SIG-M5 treated with dmso at 0.1 percent for 504 hours (cell line): ENCODE results near the gene RERE.
"Not testable (repeated sequence)": the region's sequence is repeated elsewhere in the genome, so short reads cannot be mapped to it uniquely, and the experiment has no call there.

ENCODE experiments used
- DNase-seq: peaks from one replicate; lab custom pipeline; 2025; ENCODE audit not compliant: unreplicated experiment; lab: John Stamatoyannopoulos, UW

Gene RERE

DNA sequence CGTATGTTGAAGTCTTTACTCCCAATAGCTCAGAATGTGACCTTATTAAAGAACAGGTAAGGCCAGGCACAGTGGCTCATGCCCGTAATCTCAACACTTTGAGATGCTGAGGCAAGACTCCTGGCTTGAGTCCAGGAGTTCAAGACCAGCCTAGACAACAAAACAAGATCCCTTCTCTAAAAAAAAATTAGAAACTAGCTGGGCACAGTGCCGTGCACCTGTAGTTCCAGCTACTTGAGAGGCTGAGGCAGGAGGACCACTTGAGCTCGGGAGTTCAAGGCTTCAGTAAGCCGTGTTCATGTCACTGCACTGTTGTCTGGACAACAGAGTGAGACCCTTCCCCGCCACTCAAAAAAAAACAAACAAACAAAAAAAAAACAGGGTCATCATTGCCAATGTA lies 171.3 kb downstream of the RERE start:
- no peak for DNase-seq

DNA sequence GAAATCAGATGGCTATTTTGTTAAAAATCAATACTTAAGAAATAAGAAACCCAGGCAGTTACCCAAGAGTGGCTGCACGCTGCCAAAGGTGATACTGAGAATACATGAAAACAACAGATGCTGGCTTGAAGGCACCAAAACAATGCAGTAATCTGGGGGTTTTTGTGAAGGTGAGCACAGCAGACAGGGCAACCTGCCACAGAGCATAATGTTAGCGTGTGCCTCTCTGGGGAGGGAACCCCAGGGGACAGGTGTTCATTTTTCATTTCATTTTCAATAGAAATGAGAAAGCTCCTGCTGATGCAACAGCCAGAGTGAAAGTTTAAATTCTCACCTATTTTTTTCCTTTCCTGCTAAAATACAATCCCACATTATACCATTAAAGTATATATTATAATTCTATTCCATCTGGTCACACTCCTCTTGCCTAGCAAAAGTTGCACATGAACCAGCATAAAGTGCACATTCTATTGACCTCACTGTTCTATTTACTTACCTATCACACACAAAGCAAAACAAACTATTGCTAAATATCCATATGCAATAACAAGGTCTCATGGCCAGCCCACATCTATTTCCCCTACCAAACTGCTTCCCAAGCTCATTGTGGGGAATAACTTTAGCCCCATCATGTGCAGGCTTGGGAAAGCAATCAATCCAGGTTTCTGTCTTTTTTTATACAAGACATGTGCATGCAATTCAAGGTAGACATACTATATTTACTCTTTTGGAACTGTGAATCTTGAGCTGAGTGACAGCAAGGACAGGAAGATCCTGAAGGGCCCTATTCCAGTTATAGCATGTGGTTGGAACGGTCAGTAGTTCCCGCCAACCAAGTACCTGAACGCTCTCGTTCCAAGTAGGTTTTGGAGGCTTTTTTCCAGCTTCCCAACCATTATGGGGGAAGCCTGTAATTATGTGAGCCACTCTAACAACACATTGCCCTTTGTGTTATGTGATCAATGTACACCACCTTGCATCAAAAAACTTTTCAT lies 173.6 kb downstream of the RERE start:
- no peak for DNase-seq

DNA sequence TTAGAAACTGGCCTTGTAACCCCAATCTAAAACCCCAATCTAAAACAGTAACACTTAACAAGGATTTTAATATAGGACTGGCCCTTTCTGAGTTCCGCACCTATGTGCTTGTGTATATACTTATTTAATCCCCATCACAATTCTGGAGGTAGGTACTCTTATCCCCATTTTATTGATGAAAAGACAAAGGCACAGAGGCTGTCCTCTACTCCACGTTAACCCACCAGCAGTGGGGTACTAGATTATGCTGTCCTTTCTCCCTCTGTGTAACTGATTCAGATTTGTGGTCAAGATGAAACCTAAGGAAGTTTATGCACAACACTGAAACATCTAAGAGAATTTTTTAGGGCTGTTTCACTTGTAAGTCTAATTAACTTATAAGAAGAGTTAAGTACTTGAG lies 175.3 kb downstream of the RERE start:
- no peak for DNase-seq

DNA sequence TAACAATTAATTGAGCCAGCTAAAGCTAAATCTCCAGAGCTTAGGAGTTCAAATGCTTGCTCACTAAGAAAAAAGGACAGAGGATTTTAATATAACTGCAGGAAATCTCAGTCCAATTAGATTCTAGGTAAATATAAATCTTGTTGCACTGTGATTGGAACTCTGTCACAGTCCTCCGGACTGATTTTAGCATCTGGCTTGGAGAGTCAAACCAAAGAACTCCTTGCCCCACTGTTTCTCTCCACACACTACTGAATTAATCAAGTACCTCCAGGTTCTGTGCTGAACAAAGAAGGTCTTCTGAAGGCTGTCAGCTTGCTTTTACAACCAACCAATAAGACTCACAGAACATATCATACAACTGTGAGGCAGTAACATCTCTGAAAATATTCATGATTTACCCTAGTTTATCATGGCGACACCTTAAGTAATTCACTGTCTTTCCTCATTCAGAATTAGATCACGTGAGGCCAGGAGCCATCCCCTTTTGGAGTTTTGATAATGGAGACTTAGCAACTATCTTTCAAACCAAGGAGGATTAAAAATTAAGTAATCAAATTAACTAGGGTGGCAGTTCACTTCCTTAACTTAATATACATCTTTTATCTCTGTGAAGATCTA lies 176.0 kb downstream of the RERE start:
- no peak for DNase-seq

DNA sequence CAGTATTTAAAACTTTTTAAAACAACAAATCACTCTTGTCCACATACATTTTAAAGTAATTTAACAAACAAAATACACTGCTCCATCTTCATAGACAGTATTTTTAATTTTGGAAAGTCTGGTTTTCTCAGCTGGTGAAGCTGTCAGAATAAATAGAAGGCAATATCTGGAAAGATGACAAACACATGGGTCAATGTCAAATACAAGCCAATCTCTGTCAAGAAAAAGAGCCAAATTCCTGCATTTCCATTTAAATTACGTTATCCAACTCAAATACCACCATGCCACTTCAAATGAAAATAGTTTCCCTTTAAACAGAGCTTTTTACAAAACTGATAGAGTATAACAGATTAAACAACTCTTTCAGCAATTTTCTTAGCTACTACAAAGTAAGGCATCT lies 176.5 kb downstream of the RERE start:
- DNase-seq: no peak

DNA sequence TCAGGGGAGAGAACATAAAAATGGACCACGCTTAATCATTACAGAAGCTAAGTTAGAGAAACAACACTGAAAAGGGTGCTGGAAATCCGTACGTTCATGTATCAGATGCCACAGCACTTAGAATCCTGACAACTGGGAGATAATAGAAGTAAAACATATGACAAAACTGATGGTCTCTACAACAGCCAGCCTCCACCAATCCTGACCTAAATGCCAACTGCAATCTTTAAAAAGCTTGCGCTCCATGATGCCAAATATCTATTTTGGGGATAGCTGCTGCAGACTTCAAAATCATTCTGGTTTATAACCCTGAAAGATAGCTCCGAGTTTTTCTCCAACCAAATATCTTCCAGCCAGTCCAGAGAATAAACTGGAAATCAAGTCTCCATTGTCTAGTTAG lies 178.3 kb downstream of the RERE start:
- DNase-seq: no peak

DNA sequence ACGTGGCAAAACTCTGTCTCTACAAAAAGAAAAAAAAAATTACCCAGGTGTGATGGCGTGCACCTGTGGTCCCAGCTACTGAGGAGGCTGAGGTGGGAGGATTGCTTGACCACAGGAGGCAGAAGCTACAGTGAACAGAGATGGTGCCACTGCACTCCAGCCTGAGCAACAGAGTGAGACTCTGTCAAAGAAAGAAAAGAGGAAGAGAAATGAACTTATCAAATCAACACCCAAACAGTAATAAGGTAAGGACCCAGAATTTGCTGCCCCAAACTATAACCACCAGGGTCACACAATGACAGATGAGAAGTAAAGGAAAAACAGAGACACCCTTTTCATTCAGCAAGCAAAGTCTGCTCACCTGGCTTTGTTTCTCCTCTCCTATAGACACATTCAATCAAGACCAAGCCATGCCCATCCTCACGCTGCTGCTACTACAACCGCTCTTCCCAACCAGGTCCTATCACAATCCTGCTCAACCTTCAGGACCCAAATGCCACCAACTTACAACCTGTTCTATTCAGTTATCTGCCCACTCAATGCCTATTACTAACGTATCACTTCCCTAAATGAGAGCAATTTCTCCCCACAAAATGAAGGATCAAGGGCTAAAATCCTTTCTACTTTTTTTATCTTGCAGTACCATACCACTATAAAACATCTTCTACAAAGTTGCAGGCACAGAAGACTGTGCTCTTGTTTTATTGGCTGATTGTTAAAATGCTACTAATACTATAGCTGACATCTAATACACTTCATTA lies 183.5 kb downstream of the RERE start:
- no peak for DNase-seq

DNA sequence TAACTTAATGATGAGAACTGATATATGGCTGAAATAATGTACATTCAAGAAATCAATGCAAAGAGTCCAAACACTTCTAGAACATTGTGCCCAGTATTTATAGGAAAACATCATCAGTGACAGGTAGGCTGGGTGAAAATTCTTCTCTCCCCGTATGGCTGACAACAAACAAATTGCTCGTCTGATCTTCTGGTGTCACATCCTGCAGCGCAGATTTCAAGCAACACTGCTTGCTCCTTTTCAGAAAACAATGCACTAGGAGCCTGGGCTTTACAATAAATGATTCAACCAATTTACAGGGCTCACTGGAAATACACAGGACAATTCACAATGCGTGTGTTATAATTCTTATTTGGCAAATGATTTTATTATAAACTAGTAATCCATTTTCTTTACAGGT lies 185.3 kb downstream of the RERE start:
- DNase-seq: no peak

DNA sequence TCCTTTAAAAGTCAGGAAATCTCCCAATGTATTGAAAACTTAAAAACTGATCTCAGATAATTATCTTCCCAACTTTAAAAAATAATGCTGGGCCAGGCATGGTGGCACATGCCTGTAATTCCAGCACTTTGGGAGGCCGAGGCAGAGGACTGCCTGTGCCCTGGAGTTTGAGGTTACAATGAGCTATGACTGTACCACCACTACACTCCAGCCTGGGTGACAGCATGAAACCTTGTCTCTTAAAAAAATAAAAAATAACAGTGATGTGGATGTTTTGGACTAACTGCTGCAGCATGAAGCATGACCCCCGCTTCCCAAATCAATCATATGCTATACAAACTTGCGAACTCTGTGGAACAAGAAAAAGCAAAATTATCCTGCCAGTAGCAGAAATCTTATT lies 186.3 kb downstream of the RERE start:
- DNase-seq: no peak

DNA sequence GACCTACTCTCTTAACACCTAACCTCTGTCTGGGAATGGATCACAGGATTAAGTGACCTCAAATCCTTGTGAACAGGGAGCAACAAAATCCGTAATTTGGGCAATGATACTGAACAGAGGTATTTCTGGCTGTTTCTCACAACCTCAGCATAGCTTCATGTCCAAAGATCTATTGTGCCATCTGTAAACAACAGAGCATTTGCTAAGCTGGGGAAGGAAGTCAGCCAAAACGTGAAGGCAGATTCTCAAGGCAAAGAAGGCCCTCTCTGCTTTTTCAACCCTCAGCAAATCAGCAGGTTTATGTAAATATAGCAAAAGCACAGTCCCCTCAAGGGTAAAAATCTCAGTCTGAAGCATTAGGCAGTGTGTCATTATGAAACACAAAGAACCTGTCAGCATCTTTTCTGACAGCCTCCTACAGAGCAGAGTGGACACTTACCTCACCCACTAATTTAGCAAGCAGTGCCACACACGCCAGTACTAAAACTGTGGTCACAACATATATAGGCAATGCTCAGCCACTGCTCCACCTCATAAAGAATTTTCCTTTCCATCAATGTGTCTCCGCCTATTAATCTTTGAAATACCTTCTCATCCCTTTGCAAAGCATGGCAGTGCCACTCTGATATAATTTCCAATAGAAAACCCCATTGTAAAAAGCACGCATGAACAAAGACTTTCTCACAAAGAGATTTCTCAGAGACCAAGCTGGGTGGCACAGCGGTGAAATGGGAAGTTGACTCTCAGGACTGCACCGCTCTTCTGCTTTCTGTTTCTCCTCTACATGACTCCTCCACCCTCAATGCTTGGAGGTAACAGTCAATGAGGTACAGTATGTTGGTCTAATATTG lies 188.0 kb downstream of the RERE start:
- peak; percentile 46 for DNase-seq

DNA sequence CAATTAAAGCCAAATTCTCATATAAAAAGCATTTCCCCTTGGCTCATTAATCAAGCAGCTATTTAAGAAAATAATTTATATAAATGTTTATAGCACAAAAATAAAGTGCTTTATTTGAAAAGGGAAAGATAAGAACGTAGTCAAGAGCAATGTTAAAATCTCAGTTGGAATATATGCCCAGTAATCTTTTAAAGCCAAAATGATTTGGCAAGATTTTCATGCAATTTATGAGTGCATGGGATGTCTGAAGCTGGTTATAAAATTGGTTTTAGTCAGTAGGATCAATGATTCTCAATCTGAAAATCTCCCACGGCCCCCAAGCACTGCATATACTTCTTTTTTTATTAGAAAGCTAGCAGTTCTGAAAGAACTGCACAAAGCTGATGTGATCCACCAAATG lies 188.8 kb downstream of the RERE start:
- no peak for DNase-seq

DNA sequence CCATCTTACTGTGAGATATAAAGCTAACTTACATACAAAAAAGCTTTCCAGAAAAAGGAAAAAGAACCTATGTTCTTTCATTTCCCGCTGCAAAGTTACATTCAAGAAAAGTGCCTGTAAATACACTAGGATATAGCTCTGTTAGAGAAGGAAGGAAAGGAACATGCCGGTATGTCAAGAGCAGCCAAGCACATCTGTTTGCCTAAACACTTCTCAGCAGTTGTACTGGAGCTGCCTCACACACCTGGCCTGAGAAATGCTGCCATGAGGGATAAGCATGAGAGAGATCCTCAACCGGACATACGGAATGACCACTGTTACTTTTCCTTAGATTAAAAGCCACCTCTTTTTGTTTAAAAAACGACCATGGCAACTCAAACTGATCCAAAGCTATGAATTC lies 189.7 kb downstream of the RERE start:
- no peak for DNase-seq

DNA sequence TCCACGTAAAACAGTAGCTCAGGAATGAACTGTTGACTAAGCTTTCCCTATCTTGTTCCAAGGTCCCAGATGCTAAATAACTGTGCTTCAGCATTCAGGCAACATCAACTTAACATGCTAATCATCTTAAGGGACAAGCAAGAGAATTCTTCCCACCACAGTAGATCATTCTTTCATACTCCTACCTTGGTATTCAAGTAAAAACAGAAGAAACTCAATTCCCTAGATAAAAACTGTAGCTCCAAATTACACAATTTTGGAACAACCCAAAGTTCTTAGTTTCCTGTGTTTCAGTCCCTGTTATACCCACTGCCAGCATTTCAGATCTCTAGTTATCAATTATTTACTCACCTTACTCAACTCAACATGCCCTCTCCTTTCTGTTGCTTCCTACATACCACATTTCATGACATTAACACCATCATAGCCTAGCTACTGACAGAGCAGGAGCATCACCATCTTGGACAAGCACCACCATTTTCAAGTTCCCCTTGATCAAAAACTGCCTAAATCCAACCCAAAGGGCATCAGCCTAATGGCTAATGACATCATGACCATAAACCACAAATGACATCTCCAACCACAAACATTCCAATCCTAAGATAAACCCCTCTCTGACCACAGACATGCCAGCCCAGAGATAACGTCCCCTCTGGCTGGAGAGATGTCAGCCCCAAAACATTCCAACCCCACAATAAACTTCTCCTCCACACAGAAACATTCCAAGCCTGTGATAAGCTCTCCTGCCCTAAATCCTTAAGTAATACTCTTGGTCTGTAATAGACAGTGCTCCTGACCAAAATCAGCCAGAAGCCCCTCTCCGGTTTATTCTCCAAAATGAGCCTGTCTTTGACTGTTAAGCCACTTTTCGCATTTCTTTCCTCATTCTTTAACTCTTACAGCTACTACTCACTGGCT lies 191.2 kb downstream of the RERE start:
- no peak for DNase-seq

DNA sequence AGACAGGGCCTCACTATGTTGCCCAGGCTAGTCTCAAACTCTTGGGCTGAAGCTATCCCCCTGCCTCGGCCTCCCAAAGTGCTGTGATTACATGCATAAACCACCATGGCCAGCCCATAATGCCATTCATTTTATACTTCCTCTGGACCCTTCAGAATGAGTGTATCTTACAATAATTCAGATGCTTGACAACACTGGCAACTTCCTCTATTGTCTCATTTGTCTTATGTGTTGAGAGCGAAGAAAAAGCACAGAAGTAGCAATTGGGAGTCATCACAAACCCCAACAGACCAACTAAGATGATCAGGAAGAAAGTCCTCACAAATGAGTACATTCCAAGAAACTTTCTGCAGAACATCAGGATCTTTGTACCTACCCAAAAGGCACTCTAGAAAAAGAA lies 191.9 kb downstream of the RERE start:
- peak; percentile 35 for DNase-seq

DNA sequence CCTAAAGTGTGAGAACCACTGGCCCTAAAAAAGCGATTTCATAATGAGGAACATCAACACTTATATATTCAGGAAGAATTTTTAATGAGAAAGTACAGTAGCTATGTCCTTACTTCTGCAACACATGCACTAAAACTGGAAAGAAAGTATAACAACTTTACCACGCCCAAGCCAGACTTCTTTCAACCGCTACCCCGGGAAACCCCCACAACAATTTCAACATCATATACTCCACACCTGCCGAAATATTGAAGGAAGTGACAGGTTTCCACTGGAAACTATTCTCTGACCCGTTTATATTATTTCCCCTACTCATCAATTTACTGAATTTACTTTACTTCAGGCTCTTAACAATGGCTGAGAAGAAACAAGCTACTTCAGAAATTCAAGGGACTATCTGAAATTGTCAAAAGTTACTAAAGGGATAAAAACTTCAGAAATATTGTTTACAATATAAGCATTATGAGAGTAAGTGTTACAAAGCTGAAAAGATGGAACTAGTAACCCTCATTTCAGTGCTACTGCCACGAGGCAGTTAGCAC lies 193.7 kb downstream of the RERE start:
- not testable (repeated sequence) for DNase-seq

DNA sequence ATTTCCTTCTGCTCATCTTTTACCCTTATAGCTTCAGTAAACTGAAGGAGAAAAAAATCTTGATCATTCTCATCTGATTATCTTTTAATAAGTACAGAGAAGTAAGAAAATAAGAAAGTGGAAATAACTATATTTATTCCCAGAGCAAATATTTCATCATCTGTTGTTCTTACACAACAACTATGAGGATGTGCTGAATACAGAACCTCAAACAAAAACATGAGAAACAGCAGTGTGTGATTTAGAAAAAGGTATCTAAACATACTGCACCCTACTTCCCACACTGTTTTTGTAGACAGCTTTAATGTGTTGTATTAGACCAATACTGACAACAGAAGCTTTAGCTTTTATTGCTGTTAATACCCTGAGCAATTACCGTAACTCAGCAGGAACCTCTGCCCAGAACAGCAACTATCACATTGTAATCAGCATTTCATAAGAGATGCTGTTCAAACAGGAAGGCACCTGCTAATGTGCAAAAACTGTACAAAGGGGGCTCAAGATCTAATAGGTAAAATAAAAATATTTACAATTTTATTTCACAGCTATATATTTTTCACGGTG lies 195.6 kb downstream of the RERE start:
- not testable (repeated sequence) for DNase-seq

DNA sequence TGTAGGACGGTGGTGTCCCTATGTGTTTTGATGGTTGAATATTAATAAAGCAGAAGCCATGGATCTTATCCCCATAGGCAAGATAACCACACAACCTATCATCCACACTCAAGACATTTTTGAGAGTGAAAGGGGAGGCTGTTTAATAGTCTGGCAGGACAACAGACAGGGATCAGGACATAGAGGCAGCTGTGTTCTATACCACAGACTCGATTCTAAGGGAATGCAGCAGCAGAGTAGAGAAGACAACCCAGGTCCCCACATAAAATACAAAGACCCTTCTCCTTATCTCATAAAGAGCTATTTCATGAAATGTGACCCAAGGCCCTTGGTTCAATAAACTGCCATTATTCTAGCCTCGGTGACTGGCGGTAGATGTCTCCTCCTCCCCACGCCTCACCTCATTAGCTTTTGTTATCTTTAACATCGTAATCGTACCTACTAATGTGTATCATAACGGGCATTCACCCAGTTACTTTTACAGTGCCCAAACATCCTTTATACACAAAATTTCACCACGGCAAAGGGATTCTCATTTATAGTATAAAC lies 196.3 kb downstream of the RERE start:
- DNase-seq: not testable (repeated sequence)

DNA sequence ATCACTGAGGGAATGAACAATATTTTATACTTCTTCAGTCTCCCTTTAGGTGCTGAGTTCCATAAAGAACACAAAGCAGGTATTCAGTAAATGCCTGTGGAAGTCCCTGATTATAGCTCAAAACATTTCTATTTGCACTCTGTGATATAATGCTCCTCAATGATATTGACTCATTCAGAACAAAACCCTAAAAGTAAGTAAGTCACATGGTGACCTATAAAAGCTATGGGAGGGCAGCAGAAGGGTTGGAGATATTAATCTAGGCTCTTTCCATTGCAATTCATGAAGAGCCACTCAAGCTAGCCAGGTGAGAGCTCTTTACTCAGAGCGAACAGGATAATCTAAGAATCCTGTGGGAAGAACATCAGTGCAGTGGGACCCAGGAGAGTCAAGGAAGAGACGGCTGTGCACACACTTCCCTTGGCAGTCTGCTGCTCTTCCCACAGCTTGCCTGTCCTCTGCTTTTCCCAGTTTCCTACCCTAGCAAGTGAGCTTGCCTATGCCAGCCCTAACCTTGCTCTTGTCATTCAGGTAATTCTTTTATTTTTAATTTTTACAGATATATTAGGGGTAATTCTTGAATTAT lies 197.4 kb downstream of the RERE start:
- not testable (repeated sequence) for DNase-seq
